K562 (cell line): ENCODE results near the gene IRF2BP2. TPM values are rescaled to one million over a fixed set of nuclear protein-coding genes. Genes with fewer than 3 reads are reported as not detected.

Source experiments
- ATAC-seq: fragments of 200-7000 bp; cut with Tn5 transposase; 3 replicates; pipeline ENCODE4 v1.9.1; 2020; ENCODE audit warnings: moderate library complexity
- BruUV-seq: library from RNA; stranded (reverse); fragments of 400-500 nt; replicated peaks from 2 replicates; lab custom pipeline; 2021; lab: Mats Ljungman, UMichigan
- CTCF ChIA-PET: fragments of 300-600 bp; formaldehyde crosslinking; extraction: SDS; loops from one replicate; lab custom pipeline; 2021; ENCODE audit warnings: low intra/inter-chr PET ratio; lab: Yijun Ruan, JAX
- POLR2A ChIA-PET: fragments of 300-600, 350-650 bp; sonication (Branson Sonifier 250); formaldehyde crosslinking; extraction: SDS; loops from one replicate; lab custom pipeline; 2021; ENCODE audit warnings: antibody characterized with exemption, inconsistent platforms; lab: Yijun Ruan, JAX
- DNase-seq, 4 experiments: peaks; one replicate each; pipeline versions ENCODE4 v3.0.0 to v3.0.0-alpha.2; 2011 to 2018; ENCODE audit warnings: low spot score in 3 of 4, mixed read lengths in 3 of 4; ENCODE audit errors: extremely low read depth in 1 of 4
- FAIRE-seq: peaks from 2 replicates; lab custom pipeline; 2011; peaks lifted over from hg19 to GRCh38; lab: Jason Lieb, UNC
- H2AFZ ChIP-seq: 2 replicates; pipeline ENCODE4 v1.6.0; 2011; ENCODE audit warnings: low read depth, low read length, control low read depth, inconsistent platforms
- H3K27ac ChIP-seq: fragments of 200-600 bp; 3 replicates; pipeline ENCODE4 v1.8.0; 2011; ENCODE audit warnings: low read depth, mild to moderate bottlenecking, control low read depth, inconsistent platforms, low read length, moderate library complexity, mixed read lengths; ENCODE audit errors: extremely low read depth
- H3K27me3 ChIP-seq, 2 experiments: fragments of 300-600 bp in 1 of 2; 2 replicates in 1 of 2; 3 replicates in 1 of 2; pipeline versions ENCODE4 v1.6.0 to v1.8.0; 2011; ENCODE audit warnings: inconsistent platforms in 2 of 2, low read length in 2 of 2, mild to moderate bottlenecking in 1 of 2, mixed read lengths in 1 of 2, moderate library complexity in 1 of 2; ENCODE audit not compliant: control insufficient read depth in 2 of 2, insufficient read depth in 2 of 2
- H3K36me3 ChIP-seq: fragments of 300-600 bp; 3 replicates; pipeline ENCODE4 v1.8.0; 2011; ENCODE audit warnings: mild to moderate bottlenecking, low read length, inconsistent platforms; ENCODE audit not compliant: control insufficient read depth, insufficient read depth
- H3K4me1 ChIP-seq, 2 experiments: fragments of 200-600 bp in 1 of 2; replicated peaks in 1 of 2; 2 replicates in 1 of 2; 3 replicates in 1 of 2; pipeline versions ENCODE4 v1.5.1 to v1.8.0; 2011; ENCODE audit warnings: inconsistent platforms in 2 of 2, low read length in 2 of 2, mild to moderate bottlenecking in 1 of 2, mixed read lengths in 1 of 2, moderate library complexity in 1 of 2; ENCODE audit not compliant: control insufficient read depth in 2 of 2, insufficient read depth in 2 of 2
- H3K4me2 ChIP-seq: 2 replicates; pipeline ENCODE4 v1.6.1; 2011; ENCODE audit warnings: low read length, control low read depth, inconsistent platforms, mixed read lengths; ENCODE audit not compliant: insufficient read depth
- H3K4me3 ChIP-seq: fragments of 200-600 bp; sonication (generic), shearing (Covaris generic); 2 replicates; pipeline ENCODE4 v1.5.1; 2016; ENCODE audit warnings: control low read depth, inconsistent platforms
- H3K79me2 ChIP-seq: fragments of 200-600 bp; 3 replicates; pipeline ENCODE4 v1.8.0; 2011; ENCODE audit warnings: low read length, inconsistent platforms; ENCODE audit not compliant: control insufficient read depth, insufficient read depth
- H3K9ac ChIP-seq, 2 experiments: 2 replicates each; pipeline versions ENCODE4 v1.6.0 to v1.6.1; 2011; ENCODE audit warnings: low read depth in 2 of 2, low read length in 2 of 2, control low read depth in 1 of 2, inconsistent platforms in 1 of 2, mild to moderate bottlenecking in 1 of 2, mixed read lengths in 1 of 2; ENCODE audit not compliant: insufficient read depth in 1 of 2
- H3K9me1 ChIP-seq: one replicate; pipeline ENCODE4 v1.6.0; 2011; ENCODE audit warnings: inconsistent platforms, mild to moderate bottlenecking, low read length, moderate library complexity; ENCODE audit not compliant: control insufficient read depth, insufficient read depth
- H3K9me3 ChIP-seq: replicated peaks from 2 replicates; pipeline ENCODE4 v1.5.1; 2011; ENCODE audit warnings: low read depth, low read length, inconsistent platforms; ENCODE audit not compliant: control insufficient read depth, insufficient read depth
- H4K20me1 ChIP-seq: replicated peaks from 2 replicates; pipeline ENCODE4 v1.6.1; 2011; ENCODE audit warnings: low read length, inconsistent platforms, mixed read lengths; ENCODE audit not compliant: control insufficient read depth, insufficient read depth
- GTF3C2 ChIP-seq: IDR thresholded peaks from 3 replicates; pipeline ENCODE4 v1.6.1; 2011; ENCODE audit warnings: borderline replicate concordance, mild to moderate bottlenecking, moderate library complexity; ENCODE audit not compliant: insufficient read length; ENCODE audit errors: extremely low read depth
- HDAC8 ChIP-seq: fragments of 450-650 bp; IDR thresholded peaks from 2 replicates; pipeline ENCODE4 v1.6.1; 2016; ENCODE audit warnings: mild to moderate bottlenecking, missing genetic modification characterization, moderate library complexity, missing compliant biosample characterization
- HSF4 ChIP-seq: fragments of 250-450 bp; sonication (Bioruptor Pico); IDR thresholded peaks from 2 replicates; pipeline ENCODE4 v2.1.2; 2022; ENCODE audit warnings: mild to moderate bottlenecking, moderate library complexity, borderline replicate concordance
- IFI16 ChIP-seq: fragments of 250-450 bp; sonication (Bioruptor Pico); IDR thresholded peaks from 2 replicates; pipeline ENCODE4 v2.1.2; 2022; ENCODE audit warnings: mild to moderate bottlenecking, inconsistent platforms
- SRSF1 ChIP-seq: fragments of 200-400 bp; formaldehyde crosslinking; IDR thresholded peaks from 2 replicates; pipeline ENCODE4 v1.6.1; 2017; ENCODE audit warnings: mild to moderate bottlenecking, low read depth, low read length, moderate library complexity
- TCF3 ChIP-seq: sonication (generic); formaldehyde crosslinking; IDR thresholded peaks from 2 replicates; pipeline ENCODE4 v1.4.0; 2020; ENCODE audit warnings: mild to moderate bottlenecking, missing genetic modification reagents
- ZHX1 ChIP-seq: fragments of 150-350 bp; conservative IDR thresholded peaks from 2 replicates; pipeline ENCODE4 v1.6.1; 2014; ENCODE audit warnings: low read length
- ZNF146 ChIP-seq: IDR thresholded peaks from one replicate; pipeline ENCODE4 v1.6.1; 2018; ENCODE audit warnings: missing compliant biosample characterization; ENCODE audit not compliant: unreplicated experiment
- ZNF444 ChIP-seq: fragments of 250-450 bp; sonication (Bioruptor Pico); IDR thresholded peaks from 2 replicates; pipeline ENCODE4 v1.4.0; 2020; ENCODE audit warnings: mild to moderate bottlenecking, moderate library complexity
- ZNF583 ChIP-seq: fragments of 250-450 bp; sonication (Bioruptor Pico); IDR thresholded peaks from 2 replicates; pipeline ENCODE4 v1.4.0; 2020
- WGBS: fragments of 100-300 bp; shearing (Covaris generic); methylation state at CpG from one replicate; pipeline ENCODE4 v1.1.6; 2016; ENCODE audit warnings: low coverage, mixed read lengths; ENCODE audit not compliant: insufficient coverage; ENCODE audit errors: missing lambda C conversion rate; 5-methylcytosine and 5-hydroxymethylcytosine counted together
- in situ Hi-C: fragments of 300-500 bp; cut with MboI; formaldehyde crosslinking; loops from 4 replicates; pipeline ENCODE4 v1.15.0; 2018; ENCODE audit warnings: inconsistent platforms, mixed read lengths
- intact Hi-C: fragments of 100-400 bp; cut with micrococcal nuclease; formaldehyde crosslinking; loops from 2 replicates; pipeline ENCODE4 v1.14.2; 2022
- polyA plus RNA-seq, 8 experiments: library from polyadenylated mRNA; depleted of rRNA in 4 of 8; stranded (reverse) in 5 of 8; unstranded in 3 of 8; fragments of >200 nt; fragmentation: Nextera tagmentation in 2 of 8; fragmentation: Illumina TruSeq in 1 of 8; extraction: Ambion mirVana in 2 of 8; extraction: Trizol in 1 of 8; gene quantifications; 2 replicates each; pipeline versions ENCODE4 v1.2.1 to v1.2.3, GENCODE V29; 2011 to 2014; ENCODE audit warnings: inconsistent platforms in 1 of 8, missing spikeins in 1 of 8
- total RNA-seq, 7 experiments: library from RNA; depleted of rRNA in 6 of 7; stranded (reverse); fragments of >200 nt in 6 of 7; fragmentation: Illumina TruSeq in 2 of 7; extraction: Trizol in 2 of 7; gene quantifications; 2 replicates each; pipeline versions ENCODE4 v1.2.1 to v1.2.3, GENCODE V29; 2011 to 2021; ENCODE audit warnings: low replicate concordance in 1 of 7
- TF ChIP-seq, protein P1 (sequence below): fragments of 450-650 bp; IDR thresholded peaks from 2 replicates; pipeline ENCODE4 v1.6.1; 2016
- TF ChIP-seq, protein P2 (sequence below): fragments of 250-450 bp; sonication (Bioruptor Pico); IDR thresholded peaks from 2 replicates; pipeline ENCODE4 v1.5.0; 2021; ENCODE audit warnings: mild to moderate bottlenecking, moderate library complexity

Gene IRF2BP2
- total and polyA plus RNA-seq, 9 of the 15 experiments (the other 6 are each of a cell fraction or from before 2014, with no cell fraction given): 7.7 to 68.6 (median 22.1) TPM

GRCh38 chr1:234658138-234658537 is 48.2 kb upstream of the IRF2BP2 start:
- CTCF ChIA-PET: no interaction called here
- in situ Hi-C loops: no loop called here
- TF ChIP-seq, protein P1, sequence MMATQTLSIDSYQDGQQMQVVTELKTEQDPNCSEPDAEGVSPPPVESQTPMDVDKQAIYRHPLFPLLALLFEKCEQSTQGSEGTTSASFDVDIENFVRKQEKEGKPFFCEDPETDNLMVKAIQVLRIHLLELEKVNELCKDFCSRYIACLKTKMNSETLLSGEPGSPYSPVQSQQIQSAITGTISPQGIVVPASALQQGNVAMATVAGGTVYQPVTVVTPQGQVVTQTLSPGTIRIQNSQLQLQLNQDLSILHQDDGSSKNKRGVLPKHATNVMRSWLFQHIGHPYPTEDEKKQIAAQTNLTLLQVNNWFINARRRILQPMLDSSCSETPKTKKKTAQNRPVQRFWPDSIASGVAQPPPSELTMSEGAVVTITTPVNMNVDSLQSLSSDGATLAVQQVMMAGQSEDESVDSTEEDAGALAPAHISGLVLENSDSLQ: no peak
- no peak for TF ChIP-seq ZNF444 (CRISPR knock-in tag)
- TF ChIP-seq SRSF1: no peak
- TF ChIP-seq ZHX1: no peak
- TF ChIP-seq GTF3C2: no peak
- TF ChIP-seq HSF4 (CRISPR knock-in tag): no peak
- no peak for TF ChIP-seq IFI16 (CRISPR knock-in tag)
- TF ChIP-seq, protein P2, sequence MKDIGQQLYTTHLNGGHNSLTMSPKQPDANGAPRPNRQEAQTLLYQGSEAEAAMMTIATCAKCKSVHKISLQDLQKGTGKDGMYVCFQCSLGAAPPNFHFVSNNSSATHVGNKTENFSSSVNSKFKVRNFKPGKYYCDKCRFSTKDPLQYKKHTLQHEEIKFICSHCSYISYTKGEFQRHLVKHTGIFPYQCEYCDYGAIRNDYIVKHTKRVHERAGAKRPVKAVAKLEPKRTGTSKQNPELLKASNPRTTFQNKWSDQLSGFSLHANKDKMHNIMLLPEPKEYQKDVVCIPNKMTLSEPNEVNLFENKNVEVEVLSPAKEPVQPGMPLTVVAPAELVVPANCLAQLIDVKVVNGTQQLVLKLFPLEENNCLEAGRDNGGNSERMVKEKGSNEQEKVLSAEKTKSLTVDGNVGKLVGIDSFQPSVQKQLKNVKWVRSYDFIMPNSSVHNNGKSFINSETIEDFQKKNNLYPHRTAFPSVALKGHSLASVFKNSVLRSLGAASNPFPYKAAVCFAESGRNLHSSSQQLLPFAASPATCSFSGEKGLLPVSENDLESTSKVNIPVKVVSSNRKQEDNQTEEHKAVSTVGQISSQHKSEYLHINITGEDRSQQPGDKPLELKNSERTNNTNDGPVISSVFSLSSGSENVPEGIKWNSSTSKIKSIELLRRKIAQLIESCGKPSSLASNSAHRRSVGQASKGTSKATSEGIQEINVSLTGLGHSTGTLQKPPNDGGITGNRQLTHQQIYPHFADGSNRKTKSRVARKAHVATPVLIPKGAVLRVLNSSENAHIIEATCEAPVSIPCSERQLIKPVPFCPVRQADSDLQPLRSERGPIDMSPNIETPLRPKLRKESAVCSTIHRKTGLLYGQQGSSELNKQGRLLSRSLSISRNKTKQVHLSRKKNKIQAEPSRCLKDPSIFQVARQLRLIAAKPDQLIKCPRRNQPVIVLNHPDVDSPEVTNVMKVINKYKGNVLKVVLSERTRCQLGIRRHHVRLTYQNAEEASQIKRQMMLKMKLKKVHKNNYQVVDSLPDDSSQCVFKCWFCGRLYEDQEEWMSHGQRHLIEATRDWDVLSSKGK (CRISPR knock-in tag): no peak
- TF ChIP-seq TCF3 (CRISPR knock-in tag): no peak
- TF ChIP-seq ZNF583 (CRISPR knock-in tag): no peak
- TF ChIP-seq HDAC8: no peak
- TF ChIP-seq ZNF146: no peak

More at GRCh38 chr1:234658138-234658537, 48.2 kb upstream of the IRF2BP2 start:
- Histone ChIP-seq H3K79me2 (no peaks in the 10 kb centered on the region), H3K9me3 (no peaks in the 10 kb centered on the region), H3K27ac (no peak overlapping the region), H3K27me3 (no peaks in the 10 kb centered on the region), H4K20me1 (no peaks in the 10 kb centered on the region), H3K4me1 (peaks cover 13 to 20% of the 10 kb centered on the region in 2 experiments), H2AFZ (no peak overlapping the region), H3K4me2 (no peak overlapping the region), H3K9ac (0 out of 4 replicates have a peak overlapping the region, but pooled peaks of 1 of the 2 experiments have one; percentile 10), H3K36me3 (no peaks in the 10 kb centered on the region), H3K4me3 (no peak overlapping the region), H3K9me1 (no peaks in the 10 kb centered on the region)
- ATAC-seq (no peak), DNase-seq (no peak), FAIRE-seq (no peak)
- intact Hi-C loops: no loop called here
- WGBS: 76% methylated on average over 3 of the region's 3 CpGs
- POLR2A ChIA-PET: interaction anchor here (0.9 to 3.1 kb wide), 4 partner anchors 12 to 45 kb away, joined by 3 to 15 read pairs (median 6); no protein-coding TSS in a partner anchor
- BruUV-seq: no TSS peak
